Activated naive CD8-positive, alpha-beta T cell (primary cell): ENCODE results near the gene KRTAP5-3.

Experiments
- H3K27ac Mint-ChIP-seq: one replicate; pipeline ENCODE4 v1.8.0; 2021; ENCODE audit warnings: mixed read lengths
- H3K27me3 Mint-ChIP-seq: one replicate; pipeline ENCODE4 v1.8.0; 2021; ENCODE audit warnings: mixed read lengths
- H3K36me3 Mint-ChIP-seq: one replicate; pipeline ENCODE4 v1.8.0; 2021; ENCODE audit warnings: mixed read lengths
- H3K4me1 Mint-ChIP-seq: one replicate; pipeline ENCODE4 v1.8.0; 2021; ENCODE audit warnings: low read depth, mixed read lengths
- H3K4me3 Mint-ChIP-seq: one replicate; pipeline ENCODE4 v1.8.0; 2021; ENCODE audit warnings: mild to moderate bottlenecking, mixed read lengths
- H3K9me3 Mint-ChIP-seq: one replicate; pipeline ENCODE4 v1.8.0; 2021; ENCODE audit warnings: low read depth, mixed read lengths

KRTAP5-3 gene

DNA sequence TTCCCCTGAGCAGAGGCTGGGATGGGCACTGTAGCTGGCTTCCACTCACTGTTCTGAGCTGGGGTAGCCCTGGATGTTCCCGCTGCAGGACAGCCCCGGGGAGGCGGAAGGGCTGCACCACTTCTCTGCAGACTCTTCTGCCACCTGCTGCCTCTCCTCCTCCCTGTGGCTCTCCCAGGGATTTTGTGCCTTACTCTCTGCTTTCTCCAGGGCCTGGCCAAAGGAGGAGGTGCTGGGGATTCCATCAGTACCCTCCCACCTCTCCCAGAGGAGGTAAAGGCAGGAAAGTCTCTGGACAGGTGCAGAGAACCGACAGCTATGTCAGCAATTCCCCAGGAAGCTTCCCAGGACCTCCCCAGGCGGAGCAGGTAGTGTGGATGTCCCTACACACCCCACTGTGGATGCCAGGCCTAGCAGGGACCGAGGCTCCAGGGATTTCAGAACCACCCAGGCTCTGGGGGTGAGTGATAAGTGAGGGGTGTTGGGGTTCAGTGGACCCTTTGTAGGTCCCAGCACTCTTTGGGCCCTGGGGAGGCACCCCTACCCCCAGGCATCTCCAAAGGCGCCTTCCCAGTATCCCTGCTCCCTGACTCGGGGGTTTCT is 47.5 kb downstream of the KRTAP5-3 start:
- no peaks in the 10 kb centered on the region for H3K27me3 Mint-ChIP-seq
- no peak overlapping the region for H3K4me3 Mint-ChIP-seq
- H3K9me3 Mint-ChIP-seq: no peaks in the 10 kb centered on the region

GRCh38 chr11:1560002-1560648 is 48.1 kb downstream of the KRTAP5-3 start:
- Mint-ChIP-seq H3K4me3 (no peak overlapping the region), H3K27me3 (no peaks in the 10 kb centered on the region), H3K36me3 (no peaks in the 10 kb centered on the region), H3K4me1 (no peaks in the 10 kb centered on the region), H3K27ac (no peak overlapping the region), H3K9me3 (no peaks in the 10 kb centered on the region)

More for the DNA sequence above, 47.5 kb downstream of the KRTAP5-3 start:
- Mint-ChIP-seq H3K27ac (no peak overlapping the region), H3K36me3 (no peaks in the 10 kb centered on the region), H3K4me1 (no peaks in the 10 kb centered on the region)

- Mint-ChIP-seq H3K9me3 (no peaks in the 10 kb centered on the region), H3K4me1 (no peaks in the 10 kb centered on the region), H3K4me3 (no peak overlapping the region), H3K27me3 (no peaks in the 10 kb centered on the region), H3K36me3 (no peaks in the 10 kb centered on the region), H3K27ac (no peak overlapping the region)
These were observed 48.9 kb downstream of the KRTAP5-3 start for GRCh38 chr11:1559111-1559951.

DNA sequence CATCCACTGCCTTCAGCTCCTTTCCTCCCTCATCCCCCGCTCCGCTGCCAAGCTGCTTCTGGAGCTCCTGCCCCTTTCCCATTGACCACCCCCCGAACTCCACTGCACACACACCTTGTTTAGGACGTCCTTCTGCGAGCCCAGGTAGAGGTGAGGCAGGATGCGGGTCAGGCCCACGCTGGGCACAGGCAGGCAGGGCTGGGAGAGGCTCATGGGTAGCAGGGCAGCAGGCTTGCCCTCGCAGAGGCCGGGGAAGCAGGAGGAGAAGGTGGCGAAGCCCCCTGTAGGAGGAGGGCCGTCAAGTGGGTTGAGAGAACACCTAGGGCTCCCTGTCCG is 49.5 kb downstream of the KRTAP5-3 start:
- Mint-ChIP-seq H3K27ac (no peak overlapping the region), H3K9me3 (no peaks in the 10 kb centered on the region), H3K4me3 (no peak overlapping the region), H3K27me3 (no peaks in the 10 kb centered on the region), H3K4me1 (no peaks in the 10 kb centered on the region), H3K36me3 (no peaks in the 10 kb centered on the region)

- no peaks in the 10 kb centered on the region for H3K4me1 Mint-ChIP-seq
- no peak overlapping the region for H3K27ac Mint-ChIP-seq
- H3K4me3 Mint-ChIP-seq: no peak overlapping the region
- H3K9me3 Mint-ChIP-seq: no peaks in the 10 kb centered on the region
- H3K36me3 Mint-ChIP-seq: no peaks in the 10 kb centered on the region
- no peaks in the 10 kb centered on the region for H3K27me3 Mint-ChIP-seq
These were observed 50.1 kb downstream of the KRTAP5-3 start for GRCh38 chr11:1557904-1558774.
